K562 (cell line): Measurements from ENCODE around the gene CPED1. TPM values are rescaled to one million over a fixed set of nuclear protein-coding genes. Genes with fewer than 3 reads are reported as not detected.

Experiments used
- BCOR ChIP-seq: fragments of 450-650 bp; IDR thresholded peaks from 2 replicates; pipeline ENCODE4 v1.6.1; 2016
- C11orf30 ChIP-seq: fragments of 450-650 bp; IDR thresholded peaks from 2 replicates; pipeline ENCODE4 v1.6.1; 2016; ENCODE audit warnings: low read depth, mild to moderate bottlenecking
- FOXA1 ChIP-seq: fragments of 450-650 bp; IDR thresholded peaks from 2 replicates; pipeline ENCODE4 v1.6.1; 2016; ENCODE audit warnings: mild to moderate bottlenecking, borderline replicate concordance
- HDGF ChIP-seq: fragments of 450-650 bp; IDR thresholded peaks from 2 replicates; pipeline ENCODE4 v1.6.1; 2016
- NELFE ChIP-seq: IDR thresholded peaks from 2 replicates; pipeline ENCODE4 v1.6.1; 2011; ENCODE audit warnings: mild to moderate bottlenecking; ENCODE audit not compliant: insufficient read depth, insufficient read length
- NONO ChIP-seq, 2 experiments: fragments of 200-400 bp in 1 of 2; fragments of 450-650 bp in 1 of 2; formaldehyde crosslinking in 1 of 2; IDR thresholded peaks; 2 replicates each; pipeline ENCODE4 v1.6.1; 2017; ENCODE audit warnings: low read depth in 2 of 2, mild to moderate bottlenecking in 2 of 2, moderate library complexity in 2 of 2, low read length in 1 of 2
- PURB ChIP-seq: sonication (generic); formaldehyde crosslinking; IDR thresholded peaks from 2 replicates; pipeline ENCODE4 v1.9.0; 2021; ENCODE audit warnings: low read depth, mild to moderate bottlenecking, missing genetic modification reagents
- RAD21 ChIP-seq, 2 experiments: fragments of 250-450 bp in 1 of 2; fragments of 450-650 bp in 1 of 2; sonication (Bioruptor Pico) in 1 of 2; formaldehyde crosslinking in 1 of 2; IDR thresholded peaks in 1 of 2; conservative IDR thresholded peaks in 1 of 2; 2 replicates each; pipeline versions ENCODE4 v1.4.0 to v1.8.0; 2020 to 2022; ENCODE audit warnings: mild to moderate bottlenecking in 2 of 2, moderate library complexity in 1 of 2
- RBM25 ChIP-seq: fragments of 200-400 bp; formaldehyde crosslinking; IDR thresholded peaks from 2 replicates; pipeline ENCODE4 v1.6.1; 2018; ENCODE audit warnings: low read length, low read depth, moderate library complexity; ENCODE audit not compliant: severe bottlenecking
- TCFL5 ChIP-seq: fragments of 250-450 bp; sonication (Bioruptor Pico); conservative IDR thresholded peaks from 2 replicates; pipeline ENCODE4 v1.6.1; 2021; ENCODE audit warnings: mild to moderate bottlenecking, moderate library complexity, matching md5 sums
- ZKSCAN3 ChIP-seq: fragments of 250-450 bp; sonication (Bioruptor Pico); IDR thresholded peaks from 2 replicates; pipeline ENCODE4 v1.4.0; 2020
- polyA plus RNA-seq, 8 experiments: library from polyadenylated mRNA; depleted of rRNA in 4 of 8; stranded (reverse) in 5 of 8; unstranded in 3 of 8; fragments of >200 nt; fragmentation: Nextera tagmentation in 2 of 8; fragmentation: Illumina TruSeq in 1 of 8; extraction: Ambion mirVana in 2 of 8; extraction: Trizol in 1 of 8; gene quantifications; 2 replicates each; pipeline versions ENCODE4 v1.2.1 to v1.2.3, GENCODE V29; 2011 to 2014; ENCODE audit warnings: inconsistent platforms in 1 of 8, missing spikeins in 1 of 8
- total RNA-seq, 7 experiments: library from RNA; depleted of rRNA in 6 of 7; stranded (reverse); fragments of >200 nt in 6 of 7; fragmentation: Illumina TruSeq in 2 of 7; extraction: Trizol in 2 of 7; gene quantifications; 2 replicates each; pipeline versions ENCODE4 v1.2.1 to v1.2.3, GENCODE V29; 2011 to 2021; ENCODE audit warnings: low replicate concordance in 1 of 7
- TF ChIP-seq, protein P1 (sequence below): fragments of 250-450 bp; sonication (Bioruptor Pico); IDR thresholded peaks from 2 replicates; pipeline ENCODE4 v1.5.0; 2022; ENCODE audit warnings: mild to moderate bottlenecking
- TF ChIP-seq, protein P2 (sequence below): fragments of 200-600 bp; sonication (generic); IDR thresholded peaks from one replicate; pipeline ENCODE4 v1.6.1; 2012; ENCODE audit warnings: mild to moderate bottlenecking, low read depth, low read length, inconsistent platforms
- TF ChIP-seq, protein P3 (sequence below): fragments of 250-450 bp; sonication (Bioruptor Pico); IDR thresholded peaks from 2 replicates; pipeline ENCODE4 v1.4.0; 2020; ENCODE audit warnings: mild to moderate bottlenecking

The CPED1 gene
- total and polyA plus RNA-seq, 9 of the 15 experiments (the other 6 are each of a cell fraction or from before 2014, with no cell fraction given) = 195 to 393 (median 290) TPM

DNA sequence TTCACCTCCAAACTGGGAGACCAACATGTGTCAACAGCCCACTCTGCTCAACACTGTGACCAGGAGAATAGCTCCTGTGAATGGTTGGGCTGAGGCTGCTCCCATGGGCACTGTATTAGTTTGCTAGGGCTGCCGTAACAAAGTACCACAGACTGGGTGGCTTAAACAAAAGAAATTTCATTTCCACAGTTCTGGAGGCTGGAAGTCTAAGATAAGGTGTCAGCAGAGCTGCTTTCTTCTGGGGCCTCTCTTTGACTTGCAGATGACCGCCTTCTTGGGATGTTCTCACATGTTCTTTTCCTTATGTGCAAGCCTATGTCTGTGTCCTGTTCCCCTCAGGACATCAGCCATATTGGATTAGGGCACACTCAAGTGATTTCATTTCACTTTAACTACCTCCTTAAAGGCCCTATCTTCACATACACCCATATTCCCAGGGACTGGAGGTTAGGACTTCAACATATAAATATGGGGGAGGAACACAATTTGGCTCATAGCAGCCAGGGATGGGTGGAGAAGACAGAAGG is 90.3 kb downstream of the CPED1 start (continued):
- TF ChIP-seq, protein P1, sequence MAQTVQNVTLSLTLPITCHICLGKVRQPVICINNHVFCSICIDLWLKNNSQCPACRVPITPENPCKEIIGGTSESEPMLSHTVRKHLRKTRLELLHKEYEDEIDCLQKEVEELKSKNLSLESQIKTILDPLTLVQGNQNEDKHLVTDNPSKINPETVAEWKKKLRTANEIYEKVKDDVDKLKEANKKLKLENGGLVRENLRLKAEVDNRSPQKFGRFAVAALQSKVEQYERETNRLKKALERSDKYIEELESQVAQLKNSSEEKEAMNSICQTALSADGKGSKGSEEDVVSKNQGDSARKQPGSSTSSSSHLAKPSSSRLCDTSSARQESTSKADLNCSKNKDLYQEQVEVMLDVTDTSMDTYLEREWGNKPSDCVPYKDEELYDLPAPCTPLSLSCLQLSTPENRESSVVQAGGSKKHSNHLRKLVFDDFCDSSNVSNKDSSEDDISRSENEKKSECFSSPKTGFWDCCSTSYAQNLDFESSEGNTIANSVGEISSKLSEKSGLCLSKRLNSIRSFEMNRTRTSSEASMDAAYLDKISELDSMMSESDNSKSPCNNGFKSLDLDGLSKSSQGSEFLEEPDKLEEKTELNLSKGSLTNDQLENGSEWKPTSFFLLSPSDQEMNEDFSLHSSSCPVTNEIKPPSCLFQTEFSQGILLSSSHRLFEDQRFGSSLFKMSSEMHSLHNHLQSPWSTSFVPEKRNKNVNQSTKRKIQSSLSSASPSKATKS (CRISPR knock-in tag) = no peak
- no peak for TF ChIP-seq C11orf30
- TF ChIP-seq RAD21 (CRISPR knock-in tag; conservative IDR thresholded peaks at IDR 0.05 in 1 of 2, IDR thresholded peaks at IDR 0.05 in 1 of 2) = 0 out of 4 replicates have a peak, but pooled peaks of 1 of the 2 experiments have one; percentile 22
- no peak for TF ChIP-seq ZKSCAN3
- no peak for TF ChIP-seq PURB (CRISPR knock-in tag)
- TF ChIP-seq NELFE = no peak
- TF ChIP-seq RBM25 = no peak
- TF ChIP-seq FOXA1 = no peak
- TF ChIP-seq, protein P2, sequence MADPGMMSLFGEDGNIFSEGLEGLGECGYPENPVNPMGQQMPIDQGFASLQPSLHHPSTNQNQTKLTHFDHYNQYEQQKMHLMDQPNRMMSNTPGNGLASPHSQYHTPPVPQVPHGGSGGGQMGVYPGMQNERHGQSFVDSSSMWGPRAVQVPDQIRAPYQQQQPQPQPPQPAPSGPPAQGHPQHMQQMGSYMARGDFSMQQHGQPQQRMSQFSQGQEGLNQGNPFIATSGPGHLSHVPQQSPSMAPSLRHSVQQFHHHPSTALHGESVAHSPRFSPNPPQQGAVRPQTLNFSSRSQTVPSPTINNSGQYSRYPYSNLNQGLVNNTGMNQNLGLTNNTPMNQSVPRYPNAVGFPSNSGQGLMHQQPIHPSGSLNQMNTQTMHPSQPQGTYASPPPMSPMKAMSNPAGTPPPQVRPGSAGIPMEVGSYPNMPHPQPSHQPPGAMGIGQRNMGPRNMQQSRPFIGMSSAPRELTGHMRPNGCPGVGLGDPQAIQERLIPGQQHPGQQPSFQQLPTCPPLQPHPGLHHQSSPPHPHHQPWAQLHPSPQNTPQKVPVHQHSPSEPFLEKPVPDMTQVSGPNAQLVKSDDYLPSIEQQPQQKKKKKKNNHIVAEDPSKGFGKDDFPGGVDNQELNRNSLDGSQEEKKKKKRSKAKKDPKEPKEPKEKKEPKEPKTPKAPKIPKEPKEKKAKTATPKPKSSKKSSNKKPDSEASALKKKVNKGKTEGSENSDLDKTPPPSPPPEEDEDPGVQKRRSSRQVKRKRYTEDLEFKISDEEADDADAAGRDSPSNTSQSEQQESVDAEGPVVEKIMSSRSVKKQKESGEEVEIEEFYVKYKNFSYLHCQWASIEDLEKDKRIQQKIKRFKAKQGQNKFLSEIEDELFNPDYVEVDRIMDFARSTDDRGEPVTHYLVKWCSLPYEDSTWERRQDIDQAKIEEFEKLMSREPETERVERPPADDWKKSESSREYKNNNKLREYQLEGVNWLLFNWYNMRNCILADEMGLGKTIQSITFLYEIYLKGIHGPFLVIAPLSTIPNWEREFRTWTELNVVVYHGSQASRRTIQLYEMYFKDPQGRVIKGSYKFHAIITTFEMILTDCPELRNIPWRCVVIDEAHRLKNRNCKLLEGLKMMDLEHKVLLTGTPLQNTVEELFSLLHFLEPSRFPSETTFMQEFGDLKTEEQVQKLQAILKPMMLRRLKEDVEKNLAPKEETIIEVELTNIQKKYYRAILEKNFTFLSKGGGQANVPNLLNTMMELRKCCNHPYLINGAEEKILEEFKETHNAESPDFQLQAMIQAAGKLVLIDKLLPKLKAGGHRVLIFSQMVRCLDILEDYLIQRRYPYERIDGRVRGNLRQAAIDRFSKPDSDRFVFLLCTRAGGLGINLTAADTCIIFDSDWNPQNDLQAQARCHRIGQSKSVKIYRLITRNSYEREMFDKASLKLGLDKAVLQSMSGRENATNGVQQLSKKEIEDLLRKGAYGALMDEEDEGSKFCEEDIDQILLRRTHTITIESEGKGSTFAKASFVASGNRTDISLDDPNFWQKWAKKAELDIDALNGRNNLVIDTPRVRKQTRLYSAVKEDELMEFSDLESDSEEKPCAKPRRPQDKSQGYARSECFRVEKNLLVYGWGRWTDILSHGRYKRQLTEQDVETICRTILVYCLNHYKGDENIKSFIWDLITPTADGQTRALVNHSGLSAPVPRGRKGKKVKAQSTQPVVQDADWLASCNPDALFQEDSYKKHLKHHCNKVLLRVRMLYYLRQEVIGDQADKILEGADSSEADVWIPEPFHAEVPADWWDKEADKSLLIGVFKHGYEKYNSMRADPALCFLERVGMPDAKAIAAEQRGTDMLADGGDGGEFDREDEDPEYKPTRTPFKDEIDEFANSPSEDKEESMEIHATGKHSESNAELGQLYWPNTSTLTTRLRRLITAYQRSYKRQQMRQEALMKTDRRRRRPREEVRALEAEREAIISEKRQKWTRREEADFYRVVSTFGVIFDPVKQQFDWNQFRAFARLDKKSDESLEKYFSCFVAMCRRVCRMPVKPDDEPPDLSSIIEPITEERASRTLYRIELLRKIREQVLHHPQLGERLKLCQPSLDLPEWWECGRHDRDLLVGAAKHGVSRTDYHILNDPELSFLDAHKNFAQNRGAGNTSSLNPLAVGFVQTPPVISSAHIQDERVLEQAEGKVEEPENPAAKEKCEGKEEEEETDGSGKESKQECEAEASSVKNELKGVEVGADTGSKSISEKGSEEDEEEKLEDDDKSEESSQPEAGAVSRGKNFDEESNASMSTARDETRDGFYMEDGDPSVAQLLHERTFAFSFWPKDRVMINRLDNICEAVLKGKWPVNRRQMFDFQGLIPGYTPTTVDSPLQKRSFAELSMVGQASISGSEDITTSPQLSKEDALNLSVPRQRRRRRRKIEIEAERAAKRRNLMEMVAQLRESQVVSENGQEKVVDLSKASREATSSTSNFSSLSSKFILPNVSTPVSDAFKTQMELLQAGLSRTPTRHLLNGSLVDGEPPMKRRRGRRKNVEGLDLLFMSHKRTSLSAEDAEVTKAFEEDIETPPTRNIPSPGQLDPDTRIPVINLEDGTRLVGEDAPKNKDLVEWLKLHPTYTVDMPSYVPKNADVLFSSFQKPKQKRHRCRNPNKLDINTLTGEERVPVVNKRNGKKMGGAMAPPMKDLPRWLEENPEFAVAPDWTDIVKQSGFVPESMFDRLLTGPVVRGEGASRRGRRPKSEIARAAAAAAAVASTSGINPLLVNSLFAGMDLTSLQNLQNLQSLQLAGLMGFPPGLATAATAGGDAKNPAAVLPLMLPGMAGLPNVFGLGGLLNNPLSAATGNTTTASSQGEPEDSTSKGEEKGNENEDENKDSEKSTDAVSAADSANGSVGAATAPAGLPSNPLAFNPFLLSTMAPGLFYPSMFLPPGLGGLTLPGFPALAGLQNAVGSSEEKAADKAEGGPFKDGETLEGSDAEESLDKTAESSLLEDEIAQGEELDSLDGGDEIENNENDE = no peak
- TF ChIP-seq BCOR = no peak
- no peak for TF ChIP-seq HDGF
- no peak for TF ChIP-seq NONO (IDR thresholded peaks at IDR 0.05; ENCODE audit: low read depth in 2 of 2, low read length in 1 of 2)
- TF ChIP-seq, protein P3, sequence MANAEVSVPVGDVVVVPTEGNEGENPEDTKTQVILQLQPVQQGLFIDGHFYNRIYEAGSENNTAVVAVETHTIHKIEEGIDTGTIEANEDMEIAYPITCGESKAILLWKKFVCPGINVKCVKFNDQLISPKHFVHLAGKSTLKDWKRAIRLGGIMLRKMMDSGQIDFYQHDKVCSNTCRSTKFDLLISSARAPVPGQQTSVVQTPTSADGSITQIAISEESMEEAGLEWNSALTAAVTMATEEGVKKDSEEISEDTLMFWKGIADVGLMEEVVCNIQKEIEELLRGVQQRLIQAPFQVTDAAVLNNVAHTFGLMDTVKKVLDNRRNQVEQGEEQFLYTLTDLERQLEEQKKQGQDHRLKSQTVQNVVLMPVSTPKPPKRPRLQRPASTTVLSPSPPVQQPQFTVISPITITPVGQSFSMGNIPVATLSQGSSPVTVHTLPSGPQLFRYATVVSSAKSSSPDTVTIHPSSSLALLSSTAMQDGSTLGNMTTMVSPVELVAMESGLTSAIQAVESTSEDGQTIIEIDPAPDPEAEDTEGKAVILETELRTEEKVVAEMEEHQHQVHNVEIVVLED = no peak
- TF ChIP-seq TCFL5 (CRISPR knock-in tag) = no peak
